Measurements from ENCODE around the gene PIM2. TPM values are rescaled to one million over a fixed set of nuclear protein-coding genes. Genes with fewer than 3 reads are reported as not detected.

The PIM2 gene
- total and polyA plus RNA-seq, 12 donors: 3.8 to 14.1 (median 9.3) TPM

DNA sequence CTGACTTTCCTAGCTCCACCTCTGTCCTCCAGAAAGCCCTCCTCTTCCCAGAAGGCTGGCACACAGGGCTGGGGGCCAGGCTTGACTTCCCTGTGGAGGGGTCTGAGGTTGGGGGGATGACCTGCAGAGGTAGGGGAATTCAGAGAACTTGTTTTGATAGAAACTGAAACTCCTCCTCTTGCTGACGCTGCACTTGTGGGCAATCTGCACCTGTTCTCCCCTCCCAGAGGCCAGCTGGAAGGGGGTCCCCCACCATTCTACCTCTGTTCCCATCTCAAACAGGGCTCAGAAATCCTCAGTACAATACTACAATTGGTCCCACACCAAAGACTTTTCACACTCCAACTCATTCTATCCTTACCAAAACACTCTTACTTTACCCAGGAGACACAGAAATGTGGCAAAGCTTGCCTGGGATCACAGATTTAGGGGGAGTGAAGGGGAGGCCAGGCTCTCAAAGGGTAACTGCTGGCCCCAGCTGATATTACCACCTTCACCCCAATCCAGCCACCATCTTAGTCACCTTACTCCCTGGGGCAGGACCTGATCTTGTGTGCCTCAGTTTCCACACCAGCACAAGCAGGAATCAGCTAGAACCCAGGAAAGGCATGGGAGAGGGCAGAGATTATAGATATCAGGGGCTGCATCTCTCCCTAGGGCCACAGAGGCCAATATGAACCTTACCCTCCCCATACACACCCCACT, 20.0 kb upstream of the PIM2 start:
- Histone ChIP-seq H3K4me1 (replicated peaks in 1 of 2) (peaks cover 0 to 21% of the 10 kb centered on the region in 2 donors), H3K27me3 (no peaks in the 10 kb centered on the region), H3K27ac (no peak overlapping the region), H3K36me3 (replicated peaks in 1 of 2) (peaks cover 0 to 9% of the 10 kb centered on the region in 2 donors), H3K9me3 (replicated peaks in 1 of 3) (no peaks in the 10 kb centered on the region), H3K4me3 (no peak overlapping the region)
- 50 to 79% (median 63%) methylated on average over 1 of the region's 1 CpG for WGBS, 4 donors
- TF ChIP-seq, protein P1, sequence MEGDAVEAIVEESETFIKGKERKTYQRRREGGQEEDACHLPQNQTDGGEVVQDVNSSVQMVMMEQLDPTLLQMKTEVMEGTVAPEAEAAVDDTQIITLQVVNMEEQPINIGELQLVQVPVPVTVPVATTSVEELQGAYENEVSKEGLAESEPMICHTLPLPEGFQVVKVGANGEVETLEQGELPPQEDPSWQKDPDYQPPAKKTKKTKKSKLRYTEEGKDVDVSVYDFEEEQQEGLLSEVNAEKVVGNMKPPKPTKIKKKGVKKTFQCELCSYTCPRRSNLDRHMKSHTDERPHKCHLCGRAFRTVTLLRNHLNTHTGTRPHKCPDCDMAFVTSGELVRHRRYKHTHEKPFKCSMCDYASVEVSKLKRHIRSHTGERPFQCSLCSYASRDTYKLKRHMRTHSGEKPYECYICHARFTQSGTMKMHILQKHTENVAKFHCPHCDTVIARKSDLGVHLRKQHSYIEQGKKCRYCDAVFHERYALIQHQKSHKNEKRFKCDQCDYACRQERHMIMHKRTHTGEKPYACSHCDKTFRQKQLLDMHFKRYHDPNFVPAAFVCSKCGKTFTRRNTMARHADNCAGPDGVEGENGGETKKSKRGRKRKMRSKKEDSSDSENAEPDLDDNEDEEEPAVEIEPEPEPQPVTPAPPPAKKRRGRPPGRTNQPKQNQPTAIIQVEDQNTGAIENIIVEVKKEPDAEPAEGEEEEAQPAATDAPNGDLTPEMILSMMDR (IDR thresholded peaks at IDR 0.05): no peak
- TF ChIP-seq POLR2A (IDR thresholded peaks at IDR 0.05): no peak
- no peak for DNase-seq
- intact Hi-C loops (cut with DNase I): no loop called here

GRCh38 chrX:48937054-48937907, 18.5 kb upstream of the PIM2 start:
- Histone ChIP-seq H3K4me3 (no peak overlapping the region), H3K36me3 (replicated peaks in 1 of 2) (peaks cover 0 to 15% of the 10 kb centered on the region in 2 donors), H3K4me1 (replicated peaks in 1 of 2) (peaks cover 0 to 21% of the 10 kb centered on the region in 2 donors), H3K27ac (peak overlapping the region in 2 of 5 donors; percentile 47 to 52), H3K9me3 (replicated peaks in 1 of 3) (no peaks in the 10 kb centered on the region), H3K27me3 (no peaks in the 10 kb centered on the region)
- 42 to 60% (median 48%) methylated on average over 3 to 9 of the region's 9 CpGs for WGBS, 4 donors
- TF ChIP-seq, protein P1 (IDR thresholded peaks at IDR 0.05): no peak
- no peak for TF ChIP-seq POLR2A (IDR thresholded peaks at IDR 0.05)
- intact Hi-C loops (cut with DNase I): no loop called here
- peak in 1 of 7 donors; percentile 56 for DNase-seq

DNA sequence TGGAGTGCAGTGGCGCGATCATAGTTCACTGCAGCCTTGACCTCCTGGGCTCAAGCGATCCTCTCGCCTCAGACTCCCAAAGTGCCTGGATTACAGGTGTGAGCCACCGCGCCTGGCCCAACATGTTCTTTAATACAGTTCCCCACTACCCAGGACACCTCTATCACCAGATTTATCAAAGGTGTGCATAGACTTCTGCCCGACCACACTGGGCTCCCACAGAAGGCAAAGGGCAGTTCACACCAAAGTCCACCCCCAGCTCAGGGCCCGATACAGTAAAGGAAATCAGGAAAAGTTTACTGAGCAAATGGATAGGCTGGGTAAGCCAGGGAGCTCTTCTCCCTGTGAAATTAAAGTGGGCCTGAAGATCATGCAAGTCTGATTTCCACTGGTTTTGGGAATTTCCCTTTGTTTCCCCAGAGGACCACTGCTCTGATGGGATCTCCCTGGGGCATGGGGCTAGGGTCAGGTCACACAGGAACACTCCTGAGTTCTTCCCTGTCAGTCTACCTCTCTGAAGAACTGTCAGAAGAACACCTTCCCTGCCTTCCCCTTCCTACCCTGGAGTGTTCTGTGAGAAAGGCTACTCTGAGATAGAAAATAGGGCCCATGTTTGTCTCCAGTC, 17.7 kb upstream of the PIM2 start:
- WGBS, 4 donors: 60 to 83% (median 79%) methylated on average over 4 to 8 of the region's 8 CpGs
- Histone ChIP-seq H3K9me3 (replicated peaks in 1 of 3) (no peaks in the 10 kb centered on the region), H3K4me1 (replicated peaks in 1 of 2) (peaks cover 0 to 17% of the 10 kb centered on the region in 2 donors), H3K36me3 (replicated peaks in 1 of 2) (peaks cover 0 to 19% of the 10 kb centered on the region in 2 donors), H3K27me3 (no peaks in the 10 kb centered on the region), H3K4me3 (no peak overlapping the region), H3K27ac (peak overlapping the region in 1 of 5 donors; percentile 52)
- DNase-seq: no peak
- intact Hi-C loops (cut with DNase I): no loop called here
- TF ChIP-seq POLR2A (IDR thresholded peaks at IDR 0.05): no peak
- TF ChIP-seq, protein P1 (IDR thresholded peaks at IDR 0.05): no peak

DNA sequence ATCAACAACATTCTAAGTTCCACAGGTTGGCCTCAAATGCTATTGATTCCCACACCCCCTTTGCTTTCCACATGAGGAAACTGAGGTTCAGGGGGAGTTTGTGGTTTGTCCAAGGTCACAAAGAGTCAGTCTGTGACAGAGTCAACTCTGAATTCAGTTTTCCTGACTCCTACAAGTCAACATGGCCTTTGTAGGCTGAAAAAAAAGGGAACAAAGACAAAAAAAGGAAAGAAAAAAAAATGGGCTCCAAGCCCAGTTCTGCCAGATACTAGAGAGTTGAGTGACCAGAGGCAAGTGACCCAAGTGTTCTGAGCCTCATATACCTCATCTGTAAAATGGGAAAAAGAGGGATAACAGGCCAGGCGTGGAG, 16.5 kb upstream of the PIM2 start:
- no peak for DNase-seq
- H3K36me3 ChIP-seq (replicated peaks in 1 of 2): peaks cover 0 to 23% of the 10 kb centered on the region in 2 donors
- H3K4me1 ChIP-seq (replicated peaks in 1 of 2): peaks cover 0 to 13% of the 10 kb centered on the region in 2 donors
- intact Hi-C loops (cut with DNase I): no loop called here
- 50 to 89% (median 83%) methylated on average over 1 of the region's 1 CpG for WGBS, 4 donors
- H3K27me3 ChIP-seq: no peaks in the 10 kb centered on the region
- no peak overlapping the region for H3K4me3 ChIP-seq
- TF ChIP-seq, protein P1 (IDR thresholded peaks at IDR 0.05): no peak
- no peak for TF ChIP-seq POLR2A (IDR thresholded peaks at IDR 0.05)
- no peaks in the 10 kb centered on the region for H3K9me3 ChIP-seq (replicated peaks in 1 of 3)
- peak overlapping the region in 1 of 5 donors; percentile 40 for H3K27ac ChIP-seq
